K562 (cell line): ENCODE measurements around the gene SLC26A2. TPM values are rescaled to one million over a fixed set of nuclear protein-coding genes. Genes with fewer than 3 reads are reported as not detected.

ENCODE experiments used
- ATAC-seq: fragments of 200-7000 bp; cut with Tn5 transposase; 3 replicates; pipeline ENCODE4 v1.9.1; 2020; ENCODE audit warnings: moderate library complexity
- BruUV-seq: library from RNA; stranded (reverse); fragments of 400-500 nt; replicated peaks from 2 replicates; lab custom pipeline; 2021; lab: Mats Ljungman, UMichigan
- CTCF ChIA-PET: fragments of 300-600 bp; formaldehyde crosslinking; extraction: SDS; loops from one replicate; lab custom pipeline; 2021; ENCODE audit warnings: low intra/inter-chr PET ratio; lab: Yijun Ruan, JAX
- POLR2A ChIA-PET: fragments of 300-600, 350-650 bp; sonication (Branson Sonifier 250); formaldehyde crosslinking; extraction: SDS; loops from one replicate; lab custom pipeline; 2021; ENCODE audit warnings: antibody characterized with exemption, inconsistent platforms; lab: Yijun Ruan, JAX
- DNase-seq, 4 experiments: peaks; one replicate each; pipeline versions ENCODE4 v3.0.0 to v3.0.0-alpha.2; 2011 to 2018; ENCODE audit warnings: low spot score in 3 of 4, mixed read lengths in 3 of 4; ENCODE audit errors: extremely low read depth in 1 of 4
- FAIRE-seq: peaks from 2 replicates; lab custom pipeline; 2011; peaks lifted over from hg19 to GRCh38; lab: Jason Lieb, UNC
- H2AFZ ChIP-seq: 2 replicates; pipeline ENCODE4 v1.6.0; 2011; ENCODE audit warnings: low read depth, low read length, control low read depth, inconsistent platforms
- H3K27ac ChIP-seq: fragments of 200-600 bp; 3 replicates; pipeline ENCODE4 v1.8.0; 2011; ENCODE audit warnings: low read depth, mild to moderate bottlenecking, control low read depth, inconsistent platforms, low read length, moderate library complexity, mixed read lengths; ENCODE audit errors: extremely low read depth
- H3K27me3 ChIP-seq, 2 experiments: fragments of 300-600 bp in 1 of 2; 2 replicates in 1 of 2; 3 replicates in 1 of 2; pipeline versions ENCODE4 v1.6.0 to v1.8.0; 2011; ENCODE audit warnings: inconsistent platforms in 2 of 2, low read length in 2 of 2, mild to moderate bottlenecking in 1 of 2, mixed read lengths in 1 of 2, moderate library complexity in 1 of 2; ENCODE audit not compliant: control insufficient read depth in 2 of 2, insufficient read depth in 2 of 2
- H3K36me3 ChIP-seq: fragments of 300-600 bp; 3 replicates; pipeline ENCODE4 v1.8.0; 2011; ENCODE audit warnings: mild to moderate bottlenecking, low read length, inconsistent platforms; ENCODE audit not compliant: control insufficient read depth, insufficient read depth
- H3K4me1 ChIP-seq, 2 experiments: fragments of 200-600 bp in 1 of 2; replicated peaks in 1 of 2; 2 replicates in 1 of 2; 3 replicates in 1 of 2; pipeline versions ENCODE4 v1.5.1 to v1.8.0; 2011; ENCODE audit warnings: inconsistent platforms in 2 of 2, low read length in 2 of 2, mild to moderate bottlenecking in 1 of 2, mixed read lengths in 1 of 2, moderate library complexity in 1 of 2; ENCODE audit not compliant: control insufficient read depth in 2 of 2, insufficient read depth in 2 of 2
- H3K4me2 ChIP-seq: 2 replicates; pipeline ENCODE4 v1.6.1; 2011; ENCODE audit warnings: low read length, control low read depth, inconsistent platforms, mixed read lengths; ENCODE audit not compliant: insufficient read depth
- H3K4me3 ChIP-seq: fragments of 200-600 bp; sonication (generic), shearing (Covaris generic); 2 replicates; pipeline ENCODE4 v1.5.1; 2016; ENCODE audit warnings: control low read depth, inconsistent platforms
- H3K79me2 ChIP-seq: fragments of 200-600 bp; 3 replicates; pipeline ENCODE4 v1.8.0; 2011; ENCODE audit warnings: low read length, inconsistent platforms; ENCODE audit not compliant: control insufficient read depth, insufficient read depth
- H3K9ac ChIP-seq, 2 experiments: 2 replicates each; pipeline versions ENCODE4 v1.6.0 to v1.6.1; 2011; ENCODE audit warnings: low read depth in 2 of 2, low read length in 2 of 2, control low read depth in 1 of 2, inconsistent platforms in 1 of 2, mild to moderate bottlenecking in 1 of 2, mixed read lengths in 1 of 2; ENCODE audit not compliant: insufficient read depth in 1 of 2
- H3K9me1 ChIP-seq: one replicate; pipeline ENCODE4 v1.6.0; 2011; ENCODE audit warnings: inconsistent platforms, mild to moderate bottlenecking, low read length, moderate library complexity; ENCODE audit not compliant: control insufficient read depth, insufficient read depth
- H3K9me3 ChIP-seq: replicated peaks from 2 replicates; pipeline ENCODE4 v1.5.1; 2011; ENCODE audit warnings: low read depth, low read length, inconsistent platforms; ENCODE audit not compliant: control insufficient read depth, insufficient read depth
- H4K20me1 ChIP-seq: replicated peaks from 2 replicates; pipeline ENCODE4 v1.6.1; 2011; ENCODE audit warnings: low read length, inconsistent platforms, mixed read lengths; ENCODE audit not compliant: control insufficient read depth, insufficient read depth
- BHLHE40 ChIP-seq: IDR thresholded peaks from 2 replicates; pipeline ENCODE4 v1.6.1; 2011; ENCODE audit warnings: low read length, improper control_type of control experiment
- FOXP1 ChIP-seq: sonication (generic); formaldehyde crosslinking; IDR thresholded peaks from 2 replicates; pipeline ENCODE4 v1.8.0; 2022; ENCODE audit warnings: mild to moderate bottlenecking, missing genetic modification reagents
- IRF1 ChIP-seq: sonication (generic); formaldehyde crosslinking; IDR thresholded peaks from 2 replicates; pipeline ENCODE4 v1.8.0; 2022; ENCODE audit warnings: missing genetic modification reagents, mild to moderate bottlenecking, borderline replicate concordance
- MBD1 ChIP-seq: fragments of 250-450 bp; sonication (Bioruptor Pico); IDR thresholded peaks from 2 replicates; pipeline ENCODE4 v1.8.0; 2022; ENCODE audit warnings: inconsistent platforms
- PCBP2 ChIP-seq: fragments of 200-400 bp; formaldehyde crosslinking; IDR thresholded peaks from 2 replicates; pipeline ENCODE4 v1.6.1; 2018; ENCODE audit warnings: low read length, low read depth, mild to moderate bottlenecking, moderate library complexity; ENCODE audit not compliant: poor library complexity, severe bottlenecking
- POU5F1 ChIP-seq: fragments of 150-350 bp; IDR thresholded peaks from 2 replicates; pipeline ENCODE4 v1.6.1; 2014; ENCODE audit warnings: borderline replicate concordance, low read length, low read depth, mild to moderate bottlenecking; ENCODE audit not compliant: partially characterized antibody
- PTTG1 ChIP-seq: fragments of 450-650 bp; IDR thresholded peaks from 2 replicates; pipeline ENCODE4 v1.6.1; 2016; ENCODE audit warnings: low read depth, mild to moderate bottlenecking, missing genetic modification characterization, missing compliant biosample characterization
- RCOR1 ChIP-seq, 2 experiments: IDR thresholded peaks; 2 replicates each; pipeline ENCODE4 v1.6.1; 2012; ENCODE audit warnings: low read depth in 2 of 2, low read length in 2 of 2, borderline replicate concordance in 1 of 2, improper control_type of control experiment in 1 of 2
- SMC3 ChIP-seq: conservative IDR thresholded peaks from 2 replicates; pipeline ENCODE4 v1.6.1; 2011; ENCODE audit warnings: low read depth, low read length, improper control_type of control experiment; ENCODE audit not compliant: insufficient read depth
- TSC22D4 ChIP-seq: fragments of 450-650 bp; IDR thresholded peaks from 2 replicates; pipeline ENCODE4 v1.6.1; 2016; ENCODE audit warnings: missing genetic modification characterization, missing biosample characterization, control low read depth
- ZFP36 ChIP-seq: fragments of 150-350 bp; IDR thresholded peaks from 2 replicates; pipeline ENCODE4 v1.6.1; 2018; ENCODE audit warnings: low read length, low read depth; ENCODE audit not compliant: partially characterized antibody
- ZFP91 ChIP-seq: sonication (generic); formaldehyde crosslinking; IDR thresholded peaks from 2 replicates; pipeline ENCODE4 v1.8.0; 2022; ENCODE audit warnings: mild to moderate bottlenecking, missing genetic modification reagents
- WGBS: fragments of 100-300 bp; shearing (Covaris generic); methylation state at CpG from one replicate; pipeline ENCODE4 v1.1.6; 2016; ENCODE audit warnings: low coverage, mixed read lengths; ENCODE audit not compliant: insufficient coverage; ENCODE audit errors: missing lambda C conversion rate; 5-methylcytosine and 5-hydroxymethylcytosine counted together
- in situ Hi-C: fragments of 300-500 bp; cut with MboI; formaldehyde crosslinking; loops from 4 replicates; pipeline ENCODE4 v1.15.0; 2018; ENCODE audit warnings: inconsistent platforms, mixed read lengths
- intact Hi-C: fragments of 100-400 bp; cut with micrococcal nuclease; formaldehyde crosslinking; loops from 2 replicates; pipeline ENCODE4 v1.14.2; 2022
- polyA plus RNA-seq, 8 experiments: library from polyadenylated mRNA; depleted of rRNA in 4 of 8; stranded (reverse) in 5 of 8; unstranded in 3 of 8; fragments of >200 nt; fragmentation: Nextera tagmentation in 2 of 8; fragmentation: Illumina TruSeq in 1 of 8; extraction: Ambion mirVana in 2 of 8; extraction: Trizol in 1 of 8; gene quantifications; 2 replicates each; pipeline versions ENCODE4 v1.2.1 to v1.2.3, GENCODE V29; 2011 to 2014; ENCODE audit warnings: inconsistent platforms in 1 of 8, missing spikeins in 1 of 8
- total RNA-seq, 7 experiments: library from RNA; depleted of rRNA in 6 of 7; stranded (reverse); fragments of >200 nt in 6 of 7; fragmentation: Illumina TruSeq in 2 of 7; extraction: Trizol in 2 of 7; gene quantifications; 2 replicates each; pipeline versions ENCODE4 v1.2.1 to v1.2.3, GENCODE V29; 2011 to 2021; ENCODE audit warnings: low replicate concordance in 1 of 7

Gene SLC26A2
- total and polyA plus RNA-seq, 9 of the 15 experiments (the other 6 are each of a cell fraction or from before 2014, with no cell fraction given) = 1.1 to 6.3 (median 3.6) TPM

- ChIA-PET POLR2A (interaction anchor here (0.8 to 0.9 kb wide), 3 partner anchors 11 to 38 kb away, joined by 3 to 5 read pairs (median 3); no protein-coding TSS in a partner anchor), CTCF (interaction anchor here (0.7 kb wide), 1 partner anchor 14 kb away, joined by 4 read pairs; no protein-coding TSS in a partner anchor)
- WGBS = 47% methylated on average over 2 of the region's 2 CpGs
- H3K9me1 ChIP-seq = no peaks in the 10 kb centered on the region
- no peak for DNase-seq
- H3K9ac ChIP-seq = no peak overlapping the region
- TF ChIP-seq FOXP1 (CRISPR knock-in tag) (no peak), IRF1 (CRISPR knock-in tag) (no peak), ZFP91 (CRISPR knock-in tag) (no peak), BHLHE40 (no peak), SMC3 (no peak), PCBP2 (no peak), MBD1 (CRISPR knock-in tag) (no peak), POU5F1 (no peak), RCOR1 (IDR thresholded peaks at IDR 0.05; ENCODE audit: borderline replicate concordance in 1 of 2, low read depth in 2 of 2, low read length in 2 of 2) (no peak), TSC22D4 (no peak), ZFP36 (no peak), PTTG1 (tag) (no peak)
- ATAC-seq = no peak
- intact Hi-C loops = no loop called here
- H3K4me1 ChIP-seq = no peaks in the 10 kb centered on the region
- H3K27ac ChIP-seq = no peak overlapping the region
- H3K9me3 ChIP-seq = no peaks in the 10 kb centered on the region
- no peaks in the 10 kb centered on the region for H3K36me3 ChIP-seq
- no peak overlapping the region for H2AFZ ChIP-seq
- H4K20me1 ChIP-seq = no peaks in the 10 kb centered on the region
- H3K79me2 ChIP-seq = no peaks in the 10 kb centered on the region
- in situ Hi-C loops = no loop called here
- FAIRE-seq = no peak
- H3K4me2 ChIP-seq = no peak overlapping the region
- H3K4me3 ChIP-seq = no peak overlapping the region
- no TSS peak for BruUV-seq
- H3K27me3 ChIP-seq = no peaks in the 10 kb centered on the region
Observed at GRCh38 chr5:149975409-149975808, 14.9 kb downstream of the SLC26A2 start.
